ENCODE results near the gene PDZK1.
A peak's percentile ranks its signal among the peaks of the same experiment; 100 is the strongest.

PDZK1 gene

DNA sequence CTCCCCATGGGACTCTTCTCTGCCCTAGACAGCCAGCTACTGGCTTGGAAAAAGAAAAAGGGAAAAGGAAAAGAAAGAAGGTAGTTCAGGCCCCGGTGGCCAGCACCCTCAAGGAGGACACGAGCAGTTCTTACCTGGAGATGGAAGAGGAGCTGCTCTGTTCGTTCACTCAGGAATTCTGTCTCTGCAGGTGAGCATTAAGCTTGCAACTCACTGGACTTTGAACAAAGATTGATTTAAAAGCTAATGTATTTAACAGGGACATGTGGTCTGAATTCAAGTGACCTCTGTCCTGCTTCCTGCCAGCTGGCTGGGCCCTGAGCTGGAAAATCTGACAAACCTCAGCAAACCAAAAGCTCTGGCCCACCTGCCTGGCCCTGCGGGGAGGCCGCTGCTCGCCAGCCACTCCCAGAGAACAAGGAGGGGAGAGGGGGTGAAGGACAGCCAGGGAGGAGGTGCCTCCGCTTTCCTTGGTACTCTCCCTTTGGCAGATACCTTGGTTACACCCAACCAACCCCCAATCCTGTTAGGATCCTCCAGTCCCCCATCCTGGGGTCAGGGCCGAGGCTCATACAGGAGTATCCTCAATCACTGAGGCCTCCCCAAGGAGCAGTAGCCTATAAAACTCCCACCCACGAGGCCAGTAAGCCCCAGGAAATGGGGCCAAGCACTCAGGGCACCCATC, at the start of gene PDZK1:
PDZK1 (minus strand) TSS at position 186 of the 685 bp plus-strand sequence. CDS start 19,347 bp downstream, outside the sequence.
- no peak for DNase-seq (ENCODE audit: low read depth)
- no peak within 1 kb of the TSS for H3K4me3 ChIP-seq (ENCODE audit: control insufficient read depth, low read depth, low read length)
- no peak for TF ChIP-seq CTCF (conservative IDR thresholded peaks at IDR 0.05; ENCODE audit: control insufficient read depth, insufficient read depth, low read depth, low read length)

GRCh38 chr1:145751491-145752037, 44.4 kb upstream of the PDZK1 start:
- H3K4me3 ChIP-seq (ENCODE audit: control insufficient read depth, low read depth, low read length): peak overlapping the region; percentile 7
- TF ChIP-seq CTCF (conservative IDR thresholded peaks at IDR 0.05; ENCODE audit: control insufficient read depth, insufficient read depth, low read depth, low read length): no peak
- DNase-seq (ENCODE audit: low read depth): peak; percentile 98

DNA sequence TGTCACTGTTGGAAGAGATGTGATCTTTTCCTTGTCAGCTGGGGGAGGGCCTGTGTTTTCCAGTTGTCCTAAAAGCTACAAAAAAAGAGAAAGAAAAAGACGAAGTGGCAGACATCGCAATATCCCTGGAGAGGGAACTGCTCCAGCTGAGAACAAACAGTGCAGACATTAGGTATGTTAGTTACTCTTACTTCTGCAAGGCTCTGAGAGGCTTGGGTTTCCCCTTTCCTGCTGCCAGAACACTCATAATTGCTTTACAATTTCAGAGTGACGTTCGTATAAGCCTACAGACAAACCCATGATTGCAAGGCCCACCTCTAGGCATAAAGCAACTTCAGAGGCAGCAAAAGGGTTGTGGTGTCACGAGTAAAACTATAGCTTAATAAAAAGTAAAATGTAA, 43.3 kb upstream of the PDZK1 start:
- DNase-seq (ENCODE audit: low read depth): peak; percentile 54
- TF ChIP-seq CTCF (conservative IDR thresholded peaks at IDR 0.05; ENCODE audit: control insufficient read depth, insufficient read depth, low read depth, low read length): no peak
- no peak overlapping the region for H3K4me3 ChIP-seq (ENCODE audit: control insufficient read depth, low read depth, low read length)

GRCh38 chr1:145747398-145748247, 40.5 kb upstream of the PDZK1 start:
- no peak for DNase-seq (ENCODE audit: low read depth)

DNA sequence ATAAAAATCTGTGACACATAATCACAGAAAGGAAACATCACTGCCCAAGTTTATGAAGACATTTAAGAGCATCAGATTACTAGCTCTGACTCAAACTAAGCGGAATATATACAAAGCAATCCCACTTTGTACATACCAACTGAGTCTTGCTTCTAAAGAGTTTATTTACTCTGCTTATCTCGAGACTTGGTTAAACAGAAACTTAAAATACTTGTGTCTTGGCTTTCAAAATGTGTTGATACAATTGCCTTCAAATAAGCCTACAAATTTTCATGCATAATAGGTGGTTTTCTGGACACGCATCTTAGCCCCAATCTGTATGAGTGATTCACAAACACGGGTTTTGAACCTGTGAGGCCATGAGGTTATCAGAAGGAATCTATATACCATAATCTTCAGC, 33.1 kb upstream of the PDZK1 start:
- TF ChIP-seq CTCF (conservative IDR thresholded peaks at IDR 0.05; ENCODE audit: control insufficient read depth, insufficient read depth, low read depth, low read length): no peak
- DNase-seq (ENCODE audit: low read depth): peak; percentile 52
- no peak overlapping the region for H3K4me3 ChIP-seq (ENCODE audit: control insufficient read depth, low read depth, low read length)

More at GRCh38 chr1:145747398-145748247, 40.5 kb upstream of the PDZK1 start:
- no peak for TF ChIP-seq CTCF (conservative IDR thresholded peaks at IDR 0.05; ENCODE audit: control insufficient read depth, insufficient read depth, low read depth, low read length)
- no peak overlapping the region for H3K4me3 ChIP-seq (ENCODE audit: control insufficient read depth, low read depth, low read length)

DNA sequence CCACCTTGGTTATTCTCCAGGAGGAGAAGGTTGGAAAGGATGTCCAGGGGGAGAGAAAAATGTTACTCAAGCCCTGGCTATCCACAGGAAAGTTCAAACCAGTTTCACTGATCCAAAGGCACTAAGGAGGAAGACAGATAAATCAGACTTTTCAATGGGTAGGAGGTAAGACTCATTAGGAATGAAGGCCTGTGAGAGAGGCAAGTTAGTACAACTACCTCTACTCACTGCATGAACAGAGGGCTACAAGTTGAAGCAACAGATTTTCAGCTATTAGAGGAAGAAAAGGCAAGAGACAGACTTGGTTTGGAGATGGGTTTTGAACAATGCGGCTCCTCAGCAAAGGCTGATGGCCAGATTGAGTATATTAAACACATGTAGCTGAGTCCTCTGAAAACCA, 29.0 kb upstream of the PDZK1 start:
- no peak for TF ChIP-seq CTCF (conservative IDR thresholded peaks at IDR 0.05; ENCODE audit: control insufficient read depth, insufficient read depth, low read depth, low read length)
- no peak for DNase-seq (ENCODE audit: low read depth)
- H3K4me3 ChIP-seq (ENCODE audit: control insufficient read depth, low read depth, low read length): no peak overlapping the region
